ENCODE results near the gene ARHGAP30.
A peak's percentile ranks its signal among the peaks of the same experiment; 100 is the strongest.
"Not testable (repeated sequence)": the region's sequence is repeated elsewhere in the genome, so short reads cannot be mapped to it uniquely, and the experiment has no call there.

The ARHGAP30 gene

DNA sequence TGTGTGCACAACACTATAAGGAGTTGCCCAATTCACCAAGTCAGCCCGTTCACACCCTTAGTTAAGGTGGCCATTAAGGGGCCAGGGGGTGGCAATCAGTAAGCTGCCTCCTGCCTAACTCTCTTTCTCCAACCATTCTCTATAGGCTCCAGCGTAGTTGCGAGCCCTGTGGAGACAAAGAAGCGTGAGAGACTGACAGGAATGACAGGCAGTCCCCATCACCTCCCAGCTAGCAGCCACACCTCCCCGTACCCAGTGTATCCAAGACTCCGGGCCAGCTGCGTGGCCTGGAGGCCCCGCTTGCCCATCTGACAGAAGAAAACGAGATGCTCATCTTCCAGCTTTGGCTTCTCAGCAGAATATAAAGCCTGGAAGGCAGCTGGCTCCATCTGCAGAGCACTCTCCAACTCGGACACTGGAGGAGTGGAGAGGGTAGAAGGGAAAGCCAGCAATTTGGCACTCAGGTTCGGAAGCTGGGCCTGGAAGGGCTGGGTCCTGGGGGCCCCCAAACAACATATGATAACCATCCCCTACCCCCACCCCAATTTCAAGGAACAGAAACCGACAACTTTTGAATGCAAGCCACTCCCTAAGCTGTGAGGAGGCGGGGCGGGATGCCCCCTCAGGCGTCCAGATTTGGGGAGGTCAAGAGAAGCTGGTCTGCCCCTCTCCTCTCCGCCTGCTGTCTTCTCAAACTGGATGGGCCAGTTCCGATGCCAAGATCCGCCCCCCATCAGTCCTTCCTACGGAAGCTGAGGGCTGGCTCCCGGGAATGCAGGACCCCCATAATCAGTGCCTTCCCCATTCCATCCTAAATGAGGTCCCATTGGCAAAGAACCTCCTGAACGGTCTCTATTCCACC lies 31.8 kb downstream of the ARHGAP30 start:
- DNase-seq: no peak

DNA sequence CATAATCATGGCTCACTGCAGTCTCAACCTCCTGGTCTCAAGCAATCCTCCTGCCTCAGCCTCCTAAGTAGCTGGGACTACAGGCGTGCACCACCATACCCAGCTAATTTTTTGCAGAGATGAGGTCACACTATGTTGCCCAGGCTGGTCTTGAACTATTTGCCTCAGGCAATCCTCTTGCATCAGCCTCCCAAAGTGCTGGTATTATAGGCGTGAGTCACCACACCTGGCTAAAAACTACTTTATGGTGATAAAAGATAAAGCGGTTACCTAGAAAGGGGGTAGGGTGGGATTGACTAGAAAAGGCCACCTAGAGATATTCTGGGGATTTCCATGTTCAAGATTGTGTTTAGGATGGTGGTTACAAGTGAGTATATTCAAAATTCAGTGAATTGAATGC lies 35.9 kb downstream of the ARHGAP30 start:
- DNase-seq: no peak

DNA sequence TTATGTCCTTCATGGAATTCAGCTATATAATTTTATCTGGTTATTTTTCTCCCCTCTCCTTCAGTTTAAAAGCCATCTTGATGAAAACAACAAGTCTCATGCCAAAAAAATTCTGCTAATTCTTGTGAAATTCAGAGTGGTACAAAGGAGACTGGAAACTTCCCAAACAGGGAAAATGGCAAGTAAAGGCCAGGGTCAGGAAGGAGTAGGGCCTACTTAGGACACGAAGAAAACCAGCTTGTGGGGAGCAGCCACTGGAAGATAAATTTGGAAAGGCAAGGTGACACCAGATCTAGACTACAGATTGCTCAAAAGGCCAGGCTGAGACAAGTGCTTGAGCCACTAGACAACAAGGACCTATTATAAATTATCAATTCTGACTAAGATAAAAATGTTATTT lies 37.3 kb downstream of the ARHGAP30 start:
- DNase-seq: no peak

DNA sequence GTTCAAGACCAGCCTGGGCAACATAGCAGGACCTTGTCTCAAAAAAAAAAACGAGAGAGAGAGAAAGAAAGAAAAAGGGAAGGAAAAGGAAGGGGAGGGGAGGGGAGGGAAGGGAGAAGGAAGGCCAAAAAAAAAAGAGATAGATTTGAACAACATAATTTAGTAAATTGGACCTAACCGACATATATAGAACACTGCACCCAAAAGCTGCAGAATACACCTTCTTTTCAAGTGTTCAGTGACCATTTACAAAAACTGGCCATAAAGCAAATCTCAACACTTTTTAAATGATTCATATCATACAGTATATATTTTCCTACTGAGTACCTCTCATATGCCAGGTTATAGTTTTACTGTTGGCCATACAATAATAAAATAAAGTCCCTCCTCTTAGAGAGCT lies 37.8 kb downstream of the ARHGAP30 start:
- no peak for DNase-seq

DNA sequence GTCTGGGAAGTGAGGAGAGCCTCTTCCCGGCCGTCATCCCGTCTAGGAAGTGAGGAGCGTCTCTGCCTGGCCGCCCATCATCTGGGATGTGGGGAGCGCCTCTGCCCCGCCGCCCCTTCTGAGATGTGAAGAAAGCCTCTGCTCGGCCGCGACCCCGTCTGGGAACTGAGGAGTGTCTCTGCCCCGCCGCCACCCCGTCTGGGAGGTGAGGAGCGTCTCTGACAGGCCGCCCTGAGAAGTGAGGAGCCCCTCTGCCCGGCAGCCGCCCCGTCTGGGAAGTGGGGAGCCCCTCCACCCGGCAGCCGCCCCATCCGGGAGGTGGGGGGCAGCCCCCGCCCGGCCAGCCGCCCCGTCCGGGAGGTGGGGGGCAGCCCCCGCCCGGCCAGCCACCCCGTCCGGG lies 40.2 kb downstream of the ARHGAP30 start:
- not testable (repeated sequence) for DNase-seq

DNA sequence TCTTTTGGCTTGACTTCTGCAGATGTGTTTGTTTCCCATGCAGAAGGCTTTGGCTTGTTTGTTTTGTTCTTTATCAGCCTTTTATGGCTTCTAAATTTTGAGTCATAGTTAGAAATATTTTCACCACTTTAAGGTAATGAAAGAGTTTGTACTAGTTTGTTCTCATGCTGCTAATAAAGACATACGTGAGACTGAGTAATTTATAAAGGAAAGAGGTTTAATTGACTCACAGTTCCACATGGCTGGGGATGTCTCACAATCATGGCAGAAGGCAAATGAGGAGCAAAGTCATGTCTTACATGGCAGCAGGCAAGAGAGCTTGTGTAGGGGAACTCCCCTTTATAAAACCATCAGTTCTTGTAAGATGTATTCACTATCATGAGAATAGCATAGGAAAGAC lies 42.7 kb downstream of the ARHGAP30 start:
- DNase-seq: not testable (repeated sequence)

DNA sequence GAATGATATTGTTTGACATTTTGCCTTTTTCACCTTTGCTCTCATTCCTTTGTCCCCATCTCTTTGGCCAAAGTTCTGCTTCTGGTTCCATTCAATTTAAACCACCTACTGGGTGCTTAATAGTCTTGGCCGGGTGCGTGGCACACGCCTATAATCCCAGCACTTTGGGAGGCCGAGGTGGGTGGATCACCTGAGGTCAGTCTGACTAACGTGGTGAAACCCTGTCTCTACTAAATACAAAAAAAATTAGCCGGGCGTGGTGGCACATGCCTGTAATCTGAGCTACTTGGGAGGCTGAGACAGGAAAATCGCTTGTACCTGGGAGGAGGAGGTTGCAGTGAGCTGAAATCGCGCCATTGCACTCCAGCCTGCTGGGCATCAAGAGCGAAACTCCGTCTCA lies 47.3 kb downstream of the ARHGAP30 start:
- DNase-seq: not testable (repeated sequence)

DNA sequence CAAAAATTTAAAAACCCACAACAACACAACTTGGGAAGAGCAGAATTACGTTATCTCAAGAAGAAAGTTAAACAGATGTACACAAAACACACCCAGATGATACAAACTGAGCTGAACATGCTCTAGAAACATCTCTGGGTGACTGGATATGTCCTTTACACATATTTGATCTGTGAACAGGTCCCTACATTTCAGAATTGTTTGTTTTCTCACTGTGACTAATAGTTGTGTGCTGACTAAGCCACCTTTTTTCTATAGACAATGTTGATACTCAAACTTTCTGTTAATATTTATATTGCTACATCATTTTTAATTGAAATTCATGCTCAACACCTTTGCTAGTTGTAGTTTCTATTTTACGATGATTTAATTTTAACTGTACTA lies 47.7 kb downstream of the ARHGAP30 start:
- DNase-seq: no peak

DNA sequence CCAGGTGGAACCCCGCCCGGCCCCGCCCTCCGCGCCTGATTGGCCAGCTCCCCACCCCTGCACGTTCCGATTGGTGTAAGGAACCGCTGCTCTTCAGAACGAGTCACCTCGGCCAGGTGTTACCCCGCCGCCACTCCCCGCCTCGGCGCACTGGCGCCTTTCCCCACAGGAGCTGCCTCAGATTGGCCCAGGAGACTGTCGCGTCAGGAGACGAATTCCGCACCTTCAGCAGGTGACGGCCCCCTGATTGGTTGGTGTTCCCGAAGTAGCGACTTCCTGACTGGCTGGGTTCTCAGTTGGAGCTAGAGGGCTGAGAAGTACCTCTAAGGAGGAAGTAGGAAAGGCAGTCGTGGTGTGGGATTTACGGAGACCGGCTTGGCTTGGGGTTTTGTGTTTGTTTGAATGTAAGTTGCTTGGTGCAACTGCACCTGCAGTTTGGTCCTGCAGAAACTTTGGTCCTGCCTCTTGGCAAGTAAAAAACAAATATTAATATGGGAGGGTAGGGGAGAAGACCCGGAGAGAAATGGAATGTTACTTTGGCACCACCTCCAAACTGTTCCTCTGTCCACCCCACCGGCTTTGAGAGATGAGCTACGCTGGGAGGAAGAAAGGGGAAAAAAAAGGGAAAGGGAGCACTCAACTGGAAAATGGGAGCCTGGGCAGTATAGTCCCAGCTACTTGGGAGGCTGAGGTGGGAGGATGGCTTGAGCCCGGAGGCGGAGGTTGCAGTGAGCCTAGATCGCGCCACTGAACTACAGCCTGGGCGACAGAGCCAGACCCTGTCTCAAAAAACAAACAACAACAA lies 48.3 kb downstream of the ARHGAP30 start:
- DNase-seq: peak; percentile 94

DNA sequence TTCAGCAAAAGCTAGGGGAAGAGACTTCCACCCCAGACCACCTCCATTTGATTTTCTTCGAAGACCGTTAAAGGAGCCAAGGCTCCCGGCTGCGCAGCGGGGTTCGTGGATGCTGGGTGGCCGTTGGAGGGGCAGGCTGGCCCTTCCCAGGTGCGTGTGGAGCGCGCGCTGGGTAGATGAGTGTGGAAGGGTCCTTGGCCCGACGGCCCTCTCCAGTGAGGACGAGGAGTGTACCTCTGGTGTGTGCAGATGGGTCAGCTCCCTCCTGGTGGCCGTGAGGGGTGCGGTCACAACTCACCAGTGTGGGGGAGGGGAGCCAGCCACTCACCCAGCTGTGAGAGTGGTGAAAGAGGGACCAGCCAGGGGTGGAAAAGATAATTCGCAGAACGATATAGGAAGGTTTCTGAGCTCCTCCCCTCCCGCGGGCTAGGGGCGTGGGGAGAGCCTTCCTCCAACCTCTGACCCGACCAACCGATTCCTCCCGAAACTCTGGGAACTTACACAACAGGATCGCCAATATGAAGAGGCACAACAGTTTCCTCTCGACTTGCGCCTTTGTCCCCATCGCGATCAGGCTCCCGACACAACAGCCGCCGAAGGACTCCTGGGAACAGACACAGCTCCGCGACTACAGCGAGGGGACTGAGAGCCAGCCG lies 49.1 kb downstream of the ARHGAP30 start, which contains the start of gene F11R:
Gene F11R (minus strand): TSS at position 644 of the 656 bp plus-strand sequence. CDS start 79 bp downstream, at position 565.
- DNase-seq: no peak

DNA sequence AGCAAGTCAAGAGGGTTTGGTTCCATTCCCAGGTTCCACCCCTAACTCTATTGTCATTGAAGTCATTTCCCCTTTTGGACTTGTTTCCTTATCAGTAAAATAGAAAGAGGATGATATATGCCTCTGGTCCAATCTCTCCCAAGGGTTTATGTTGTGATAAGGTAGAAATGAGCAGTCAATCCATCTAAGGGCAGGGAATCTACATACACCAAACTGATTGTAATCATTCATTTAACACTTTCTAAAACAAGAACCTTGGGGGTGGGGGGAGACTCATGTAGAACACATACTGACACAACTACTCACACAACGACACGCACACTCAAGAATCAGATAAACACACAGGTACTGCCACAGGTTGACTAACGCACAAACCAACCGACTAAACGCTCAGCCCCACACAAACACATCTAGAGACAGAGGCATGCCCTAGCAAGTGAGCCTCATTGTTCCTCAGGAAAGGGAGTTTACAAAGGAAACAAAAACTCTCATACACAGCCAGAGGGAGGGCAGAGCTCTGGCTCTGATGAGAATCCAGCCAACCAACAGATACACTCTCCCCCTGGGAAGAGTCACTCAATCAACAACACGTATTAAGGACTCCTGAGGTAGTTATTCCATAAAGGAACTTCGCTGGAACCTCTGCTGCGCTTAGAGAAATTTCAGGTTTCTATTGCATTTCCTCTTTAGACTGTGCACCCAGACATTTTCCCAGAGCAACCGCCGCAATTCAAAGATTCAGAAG lies 49.8 kb downstream of the ARHGAP30 start:
- no peak for DNase-seq

DNA sequence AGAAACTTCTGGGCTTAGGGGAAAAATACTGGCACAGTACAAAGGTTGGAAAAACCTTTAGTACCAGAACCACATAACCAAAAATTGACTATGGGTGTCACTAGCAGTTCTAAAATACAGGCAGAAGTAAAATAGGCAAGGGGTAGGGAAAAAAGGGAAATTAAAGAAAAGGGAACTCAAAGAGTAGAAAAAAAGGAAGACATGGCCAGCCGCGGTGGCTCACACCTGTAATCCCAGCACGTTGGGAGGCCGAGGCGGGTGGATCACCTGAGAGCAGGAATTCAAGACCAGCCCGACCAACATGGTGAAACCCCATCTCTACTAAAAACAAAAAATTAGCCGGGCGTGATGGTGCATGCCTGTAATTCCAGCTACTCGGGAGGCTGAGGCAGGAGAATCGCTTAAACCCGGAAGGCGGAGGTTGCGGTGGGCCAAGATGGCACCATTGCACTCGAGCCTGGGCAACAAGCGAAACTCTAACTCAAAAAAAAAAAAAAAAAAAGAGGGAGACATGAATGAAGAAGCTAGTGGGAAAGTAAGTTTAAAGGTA lies 50.5 kb downstream of the ARHGAP30 start:
- DNase-seq: not testable (repeated sequence)

DNA sequence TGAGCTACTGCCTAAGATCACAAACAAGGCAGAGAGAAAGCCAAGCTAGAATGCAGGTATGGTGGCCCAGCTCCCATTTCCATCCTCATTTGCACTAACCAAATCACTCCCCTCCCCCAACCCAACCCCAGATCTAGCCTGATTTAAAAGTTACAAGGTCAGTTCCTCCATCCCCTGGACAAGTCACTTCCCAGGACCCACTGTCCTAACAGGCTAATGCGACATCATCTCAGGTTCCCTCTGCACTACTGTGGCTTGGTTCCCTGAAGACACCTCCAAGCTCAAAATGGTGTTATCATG lies 51.1 kb downstream of the ARHGAP30 start:
- no peak for DNase-seq

DNA sequence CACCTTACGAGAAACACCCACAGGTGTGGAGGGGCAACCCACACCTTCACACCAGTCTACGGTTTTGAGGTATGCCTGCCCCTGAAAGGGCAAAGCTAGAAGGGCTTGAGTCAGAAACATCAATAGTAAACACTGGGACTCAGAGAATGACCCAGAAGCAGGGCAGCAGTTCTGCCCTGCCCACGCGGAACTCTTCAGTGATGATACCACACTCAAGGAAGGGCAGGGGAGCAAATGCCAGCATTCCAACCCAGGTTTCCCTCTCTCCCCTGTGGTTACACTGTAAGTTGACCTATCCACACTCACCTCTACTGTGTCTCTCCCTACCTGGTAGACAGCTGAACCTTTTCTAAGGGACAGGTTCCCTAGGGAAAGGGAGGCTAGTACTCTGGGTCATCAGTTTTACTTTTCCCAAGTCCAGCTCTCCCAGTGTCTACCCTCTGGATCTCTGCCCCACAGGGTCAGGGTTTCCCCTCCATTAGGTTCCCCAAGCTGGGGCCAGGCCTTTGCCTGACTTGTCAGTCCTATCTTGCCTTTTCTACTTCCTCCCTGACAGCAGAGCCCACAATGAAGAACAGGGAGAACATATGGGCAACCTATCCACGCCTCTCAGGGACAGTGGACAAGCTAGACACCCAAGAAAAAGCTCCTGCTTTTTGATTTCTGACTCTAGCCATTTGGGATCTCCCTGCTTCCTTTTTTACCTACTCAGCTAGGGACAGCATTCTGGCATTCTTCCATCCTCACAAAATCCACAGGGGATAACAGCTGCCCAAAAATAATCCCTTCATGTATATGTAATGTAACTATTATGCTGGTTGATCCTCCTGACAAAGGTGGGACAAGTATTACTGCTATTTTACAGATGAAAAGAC lies 51.7 kb downstream of the ARHGAP30 start:
- no peak for DNase-seq

DNA sequence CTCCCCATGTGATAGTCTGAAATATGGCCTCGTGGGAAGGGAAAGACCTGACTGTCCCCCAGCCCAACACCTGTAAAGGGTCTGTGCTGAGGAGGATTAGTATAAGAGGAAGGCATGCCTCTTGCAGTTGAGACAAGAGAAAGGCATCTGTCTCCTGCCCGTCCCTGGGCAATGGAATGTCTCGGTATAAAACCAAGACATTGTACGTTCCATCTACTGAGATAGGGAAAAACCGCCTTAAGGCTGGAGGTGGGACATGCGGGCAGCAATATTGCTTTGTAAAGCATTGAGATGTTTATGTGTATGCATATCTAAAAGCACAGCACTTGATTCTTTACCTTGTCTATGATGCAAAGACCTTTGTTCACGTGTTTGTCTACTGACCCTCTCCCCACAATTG lies 52.5 kb downstream of the ARHGAP30 start:
- DNase-seq: not testable (repeated sequence)

DNA sequence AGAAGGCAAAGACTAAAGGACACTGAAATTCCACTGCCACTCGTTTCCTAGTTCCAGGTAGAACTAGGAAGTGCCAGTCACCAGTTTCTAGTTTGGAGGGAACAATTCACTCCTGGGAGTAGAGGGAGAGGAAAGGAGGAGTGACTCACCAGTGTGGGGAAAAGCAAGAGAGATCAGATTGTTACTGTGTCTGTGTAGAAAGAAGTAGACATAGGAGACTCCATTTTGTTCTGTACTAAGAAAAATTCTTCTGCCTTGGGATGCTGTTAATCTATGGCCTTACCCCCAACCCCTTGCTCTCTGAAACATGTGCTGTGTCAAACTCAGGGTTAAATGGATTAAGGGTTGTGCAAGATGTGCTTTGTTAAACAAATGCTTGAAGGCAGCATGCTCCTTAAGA lies 53.0 kb downstream of the ARHGAP30 start:
- not testable (repeated sequence) for DNase-seq

DNA sequence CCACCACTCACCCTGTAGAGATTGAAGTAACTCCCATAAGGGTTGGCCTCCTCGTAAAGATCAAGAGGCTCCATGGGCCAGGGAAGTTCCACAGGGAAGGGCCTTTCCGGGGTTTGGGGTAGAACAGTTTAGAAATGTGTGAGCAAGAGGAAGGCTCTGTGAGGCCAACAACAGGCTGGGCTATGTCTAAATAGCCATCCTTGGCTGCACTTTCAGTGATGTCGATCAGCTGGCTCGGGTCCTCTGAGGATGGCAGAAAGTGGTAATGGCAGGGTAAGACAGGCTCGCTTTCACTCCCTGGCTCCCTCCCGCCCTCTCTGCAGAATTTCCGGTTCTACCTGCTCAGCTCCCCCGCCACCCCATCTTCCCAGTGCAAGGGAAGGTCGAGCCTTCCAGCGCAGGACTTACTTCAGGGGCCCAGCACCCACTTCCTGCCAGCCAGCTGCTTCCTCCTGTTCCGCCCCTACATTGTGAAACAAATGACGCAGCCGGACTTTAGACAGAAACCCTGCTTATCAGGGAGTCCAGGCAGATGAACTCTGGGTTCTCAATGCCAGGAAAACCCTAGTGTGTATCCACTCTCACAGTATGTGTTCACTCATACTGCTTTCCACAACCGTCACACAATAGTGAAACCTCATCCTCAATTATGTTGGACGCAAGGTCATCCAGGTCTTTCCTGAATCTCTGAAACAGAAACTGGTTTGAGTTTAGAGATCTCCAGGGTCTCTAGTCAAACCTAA lies 56.0 kb downstream of the ARHGAP30 start:
- DNase-seq: no peak

DNA sequence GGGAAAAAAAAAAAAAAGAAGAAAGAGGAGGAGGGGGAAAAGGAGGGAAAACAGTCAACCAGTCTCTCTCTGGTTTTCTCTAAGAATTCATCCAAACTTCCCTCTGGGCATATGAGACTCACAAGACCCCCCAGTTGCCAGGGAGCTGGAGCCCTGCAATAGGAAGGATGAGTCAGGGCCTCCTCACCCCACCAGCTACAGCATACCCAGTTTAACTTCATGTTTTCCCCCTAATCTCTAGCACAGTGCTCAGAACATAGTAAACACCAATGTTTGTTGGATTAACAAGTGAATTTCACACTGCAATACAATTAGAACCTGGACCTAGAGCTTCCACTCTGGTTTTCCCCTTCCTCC lies 56.6 kb downstream of the ARHGAP30 start:
- DNase-seq: no peak

DNA sequence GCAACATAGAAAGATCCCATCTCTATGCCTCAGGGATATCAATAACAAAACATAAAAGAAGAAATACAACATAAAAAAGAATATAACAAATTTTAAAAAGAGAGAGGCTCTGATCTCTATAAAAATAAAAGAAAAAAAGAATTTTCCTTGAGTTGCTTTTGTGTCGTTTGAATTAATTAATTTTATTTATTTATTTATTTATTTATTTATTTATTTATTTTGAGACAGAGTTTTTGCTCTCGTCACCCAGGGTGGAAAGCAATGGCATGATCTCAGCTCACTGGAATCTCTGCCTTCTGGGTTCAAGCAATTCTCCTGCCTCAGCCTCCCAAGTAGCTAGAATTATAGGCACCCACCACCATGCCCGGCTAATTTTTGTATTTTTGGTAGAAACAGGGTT lies 57.3 kb downstream of the ARHGAP30 start:
- no peak for DNase-seq

DNA sequence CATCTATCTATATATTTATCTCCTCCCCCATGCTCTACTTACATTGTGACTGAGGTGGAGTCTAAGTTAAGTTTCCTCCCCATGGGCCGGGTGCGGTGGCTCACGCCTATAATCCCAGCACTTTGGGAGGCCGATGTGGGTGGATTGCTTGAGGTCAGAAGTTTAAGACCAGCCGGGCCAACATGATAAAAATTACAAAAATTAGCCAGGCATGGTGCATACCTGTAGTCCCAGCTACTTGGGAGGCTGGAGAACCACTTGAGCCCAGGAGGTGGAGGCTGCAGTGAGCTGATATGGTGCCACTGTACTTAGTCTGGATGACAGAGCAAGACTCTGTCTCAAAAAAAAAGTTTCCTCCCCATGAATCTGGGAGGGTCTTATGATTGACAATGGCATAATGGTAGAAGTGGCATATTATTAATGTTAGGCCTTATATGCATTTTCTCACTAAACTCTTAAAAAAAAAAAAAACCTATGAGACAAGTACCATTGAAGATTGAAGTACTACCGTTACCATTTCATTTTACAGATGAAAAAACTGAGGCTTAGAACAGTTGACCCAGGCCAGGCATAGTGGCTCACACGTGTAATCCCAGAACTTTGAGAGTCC lies 60.0 kb downstream of the ARHGAP30 start:
- DNase-seq: no peak
